Uterus (tissue), 2 donors: ENCODE results near the gene NPFFR1.

ENCODE experiments used
- CTCF ChIP-seq, 4 experiments: fragments of 200-600 bp in 2 of 4; fragments of 450-650 bp in 2 of 4; sonication (generic) in 2 of 4; IDR thresholded peaks; one replicate each; pipeline ENCODE4 v1.5.1; 2016 to 2019; ENCODE audit warnings: antibody characterized with exemption in 4 of 4, mild to moderate bottlenecking in 2 of 4, moderate library complexity in 1 of 4
- POLR2A ChIP-seq, 2 donors: fragments of 450-650 bp; IDR thresholded peaks; one replicate each; pipeline ENCODE4 v1.6.1; 2016; ENCODE audit warnings: antibody characterized with exemption in 2 of 2, mild to moderate bottlenecking in 1 of 2, moderate library complexity in 1 of 2

GRCh38 chr10:70271996-70272924, 11.5 kb downstream of the NPFFR1 start:
- TF ChIP-seq CTCF (IDR thresholded peaks at IDR 0.05), result no peak
- no peak for TF ChIP-seq POLR2A (IDR thresholded peaks at IDR 0.05)
